HG03521 (cell line): ENCODE results near the gene PDE10A.
"Not testable (repeated sequence)": the region's sequence is repeated elsewhere in the genome, so short reads cannot be mapped to it uniquely, and the experiment has no call there.

Experiments used
- ATAC-seq: cut with Tn5 transposase; IDR thresholded peaks from one replicate; pipeline ENCODE4 v1.9.1; 2021; ENCODE audit warnings: mild to moderate bottlenecking, moderate library complexity; ENCODE audit not compliant: unreplicated experiment

PDE10A gene

DNA sequence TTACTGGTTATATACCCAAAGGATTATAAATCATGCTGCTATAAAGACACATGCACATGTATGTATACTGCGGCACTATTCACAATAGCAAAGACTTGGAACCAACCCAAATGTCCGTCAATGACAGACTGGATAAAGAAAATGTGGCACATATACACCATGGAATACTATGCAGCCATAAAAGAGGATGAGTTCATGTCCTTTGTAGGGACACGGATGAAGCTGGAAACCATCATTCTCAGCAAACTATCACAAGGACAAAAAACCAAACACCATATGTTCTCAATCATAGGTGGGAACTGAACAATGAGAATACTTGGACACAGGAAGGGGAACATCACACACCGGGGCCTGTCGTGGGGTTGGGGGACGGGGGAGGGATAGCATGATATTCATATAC lies 104.9 kb downstream of the PDE10A start:
- not testable (repeated sequence) for ATAC-seq

DNA sequence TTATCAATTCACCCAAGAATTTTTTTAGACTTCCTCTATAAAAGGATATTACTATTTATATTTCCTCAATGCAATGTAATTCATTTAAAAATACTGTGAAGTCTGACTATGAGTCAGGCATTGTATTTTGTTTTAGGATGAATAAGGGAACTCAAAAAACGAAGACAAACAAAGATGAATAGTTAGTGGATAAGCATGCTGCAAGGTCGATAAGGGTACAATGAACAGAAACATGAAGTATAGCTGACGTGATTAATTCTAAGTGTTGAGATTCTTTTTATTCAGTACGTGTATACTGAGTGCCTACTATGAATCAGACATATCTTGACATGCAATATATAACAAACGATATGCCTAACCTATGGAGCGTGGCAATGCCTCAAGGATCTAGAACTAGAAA lies 105.4 kb downstream of the PDE10A start:
- ATAC-seq = no peak

GRCh38 chr6:165556116-165556843 lies 106.8 kb downstream of the PDE10A start:
- no peak for ATAC-seq

- ATAC-seq = not testable (repeated sequence)
Observed at GRCh38 chr6:165554644-165555043, 108.4 kb downstream of the PDE10A start.

GRCh38 chr6:165552248-165552736 lies 110.7 kb downstream of the PDE10A start:
- ATAC-seq = no peak

- ATAC-seq = no peak
Observed at GRCh38 chr6:165551828-165552227, 111.2 kb downstream of the PDE10A start.

DNA sequence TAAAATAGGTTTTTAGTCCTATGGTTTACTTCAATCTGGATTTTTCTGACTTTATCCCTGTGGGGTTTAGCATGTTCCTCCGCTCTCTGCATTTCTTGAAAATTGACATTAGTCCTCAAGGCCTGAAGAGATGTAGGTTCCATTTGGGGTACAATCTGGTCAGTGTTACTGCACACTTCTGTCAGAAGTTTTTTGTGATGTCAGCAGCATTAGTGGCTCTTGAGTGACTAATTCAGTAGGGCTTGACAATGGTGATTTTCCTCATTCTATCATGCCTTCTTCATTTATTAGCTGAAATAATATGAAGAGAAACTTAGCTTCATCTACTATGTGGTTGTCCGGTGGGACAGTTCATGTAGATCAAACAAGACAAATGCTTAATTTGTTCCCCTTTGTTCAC lies 114.6 kb downstream of the PDE10A start:
- ATAC-seq = no peak

DNA sequence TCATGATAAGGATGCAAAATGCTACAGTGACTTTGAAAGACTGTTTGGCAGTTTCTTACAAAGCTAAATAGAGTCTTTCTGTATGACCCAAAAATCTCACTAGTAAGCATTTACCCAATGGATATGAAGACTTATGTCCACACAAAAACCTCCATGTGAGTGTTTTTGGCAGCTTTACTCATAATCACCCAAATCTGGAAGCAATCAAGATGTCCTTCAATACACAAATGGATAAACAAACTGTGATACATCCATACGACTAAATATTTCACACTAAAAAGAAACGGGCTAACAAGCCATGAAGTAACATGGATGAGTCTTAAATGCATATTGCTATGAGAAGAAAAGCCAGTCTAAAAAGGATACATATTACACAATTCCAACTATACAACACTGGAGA lies 117.2 kb downstream of the PDE10A start:
- ATAC-seq = no peak

DNA sequence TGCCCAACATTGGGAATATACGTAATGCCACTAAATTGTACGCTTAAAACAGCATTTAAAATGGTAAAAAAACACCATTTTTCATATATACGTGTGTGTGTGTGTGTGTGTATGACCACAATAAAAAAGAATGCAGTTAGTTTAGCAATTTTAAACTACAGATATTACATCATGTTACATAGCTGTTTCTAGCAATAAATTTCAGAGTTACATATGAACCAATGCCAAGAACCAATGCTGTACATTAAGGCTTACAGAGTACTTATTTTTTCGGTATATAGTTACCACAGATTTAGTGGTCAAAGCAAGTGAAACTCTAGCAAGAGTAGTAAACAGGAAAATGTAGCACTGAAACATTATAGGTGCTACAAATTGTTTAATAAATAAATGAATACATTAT lies 119.3 kb downstream of the PDE10A start:
- no peak for ATAC-seq

- ATAC-seq = no peak
Observed at GRCh38 chr6:165536911-165537310, 126.1 kb downstream of the PDE10A start.

- no peak for ATAC-seq
Observed at GRCh38 chr6:165519316-165519715, 143.7 kb downstream of the PDE10A start.

- ATAC-seq = no peak
Observed at GRCh38 chr6:165515963-165516624, 146.9 kb downstream of the PDE10A start.

DNA sequence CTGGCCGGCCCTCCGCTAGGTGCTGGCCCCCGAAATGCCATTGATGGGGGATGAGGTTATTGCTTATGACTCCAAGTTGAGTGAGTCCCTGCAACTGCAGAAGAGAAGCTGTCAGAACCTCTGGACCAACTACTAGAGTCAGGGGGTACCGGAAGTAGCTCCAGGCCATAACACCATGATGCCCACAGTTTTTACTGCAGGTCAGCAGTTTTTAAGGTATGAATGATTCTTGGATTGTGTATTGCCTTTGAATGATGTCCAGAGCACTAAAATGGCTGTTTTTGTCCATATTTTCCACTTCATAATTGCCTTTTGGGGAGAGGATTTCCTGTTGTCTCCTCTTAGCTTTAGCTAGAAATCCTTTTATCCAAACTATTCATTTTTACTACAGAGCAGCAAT lies 148.4 kb downstream of the PDE10A start:
- ATAC-seq = no peak

DNA sequence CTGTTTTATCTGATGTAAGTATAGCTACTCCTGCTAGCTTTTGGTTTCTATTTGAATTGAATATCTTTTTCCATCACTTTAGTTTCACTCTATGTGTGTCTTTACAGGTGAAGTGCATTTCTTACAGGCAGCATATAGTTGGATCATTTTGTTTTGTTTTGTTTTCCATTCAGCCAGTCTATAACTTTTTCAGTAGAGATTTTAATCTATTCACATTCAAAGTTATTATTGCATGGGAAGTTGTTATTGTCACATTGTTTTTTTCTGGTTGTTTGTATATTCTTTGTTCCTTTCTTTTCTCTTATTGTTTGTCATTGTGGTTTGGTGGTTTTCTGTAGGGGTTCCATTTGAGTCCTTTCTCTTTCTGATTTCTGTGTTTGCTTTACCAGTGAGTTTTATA lies 151.2 kb downstream of the PDE10A start:
- ATAC-seq = peak; percentile 97

DNA sequence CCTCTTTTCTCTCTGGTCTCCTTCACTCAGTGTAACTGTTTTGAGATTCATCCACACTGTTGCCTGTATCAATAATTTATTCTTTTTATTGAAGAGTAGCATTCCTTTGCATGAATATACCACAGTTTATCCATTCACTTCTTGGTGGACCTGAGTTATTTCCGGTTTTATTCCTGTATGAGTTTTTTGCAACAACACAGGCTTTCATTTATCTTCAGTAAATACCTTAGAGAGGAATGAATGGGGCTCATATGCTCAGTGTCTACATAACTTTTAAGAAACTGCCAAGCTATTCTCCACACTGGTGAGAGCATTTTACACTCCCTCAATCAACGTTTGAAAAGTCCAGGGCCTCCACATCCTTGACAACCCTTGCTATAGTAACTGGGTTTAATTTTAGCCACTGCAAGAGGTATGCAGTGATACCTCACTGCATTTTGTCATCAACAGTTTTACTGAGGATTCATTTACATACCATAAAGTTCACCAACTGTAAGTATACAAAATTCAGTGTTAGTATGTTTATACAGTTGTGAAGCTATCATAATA lies 154.6 kb downstream of the PDE10A start:
- ATAC-seq = no peak

DNA sequence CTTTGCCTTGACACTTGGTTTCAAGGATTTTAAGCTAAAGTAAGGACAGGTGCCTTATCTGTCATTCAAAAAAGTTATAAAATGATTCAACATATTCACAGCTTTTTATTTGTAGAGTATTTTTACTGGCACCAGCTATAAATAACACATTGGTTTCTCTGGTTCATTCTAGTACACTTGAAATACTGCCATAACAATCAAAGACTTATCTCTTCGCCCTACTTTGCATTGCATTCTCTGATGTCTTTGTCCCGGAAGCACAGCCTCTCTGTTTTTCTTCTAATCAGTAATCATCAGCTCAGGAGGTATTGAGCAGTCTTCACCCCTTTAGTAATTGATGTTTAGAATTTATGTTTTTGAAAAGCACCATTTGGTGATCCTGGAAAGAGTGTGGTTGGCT lies 156.4 kb downstream of the PDE10A start:
- no peak for ATAC-seq

DNA sequence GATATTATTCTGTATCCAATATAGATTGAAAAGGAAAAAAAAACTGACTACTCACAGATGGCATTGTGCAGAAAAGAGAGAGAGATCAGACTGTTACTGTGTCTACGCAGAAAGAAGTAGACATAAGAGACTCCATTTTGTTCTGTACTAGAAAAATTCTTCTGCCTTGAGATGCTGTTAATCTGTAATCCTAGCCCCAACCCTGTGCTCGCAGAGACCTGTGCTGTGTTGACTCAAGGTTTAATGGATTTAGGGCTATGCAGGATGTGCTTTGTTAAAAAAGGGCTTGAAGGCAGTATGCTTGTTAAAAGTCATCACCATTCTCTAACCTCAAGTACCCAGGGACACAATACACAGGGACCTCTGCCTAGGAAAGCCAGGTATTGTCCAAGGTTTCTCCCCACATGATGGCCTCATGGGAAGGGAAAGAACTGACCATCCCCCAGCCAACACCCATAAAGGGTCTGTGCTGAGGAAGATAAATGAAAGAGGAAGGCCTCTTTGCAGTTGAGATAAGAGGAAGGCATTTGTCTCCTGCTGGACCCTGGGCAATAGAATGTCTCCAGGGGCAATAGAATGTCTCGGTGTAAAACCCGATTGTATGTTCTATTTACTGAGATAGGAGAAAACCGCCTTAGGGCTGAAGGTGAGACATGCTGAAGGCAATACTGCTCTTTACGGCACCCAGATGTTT lies 162.7 kb downstream of the PDE10A start:
- ATAC-seq = not testable (repeated sequence)

DNA sequence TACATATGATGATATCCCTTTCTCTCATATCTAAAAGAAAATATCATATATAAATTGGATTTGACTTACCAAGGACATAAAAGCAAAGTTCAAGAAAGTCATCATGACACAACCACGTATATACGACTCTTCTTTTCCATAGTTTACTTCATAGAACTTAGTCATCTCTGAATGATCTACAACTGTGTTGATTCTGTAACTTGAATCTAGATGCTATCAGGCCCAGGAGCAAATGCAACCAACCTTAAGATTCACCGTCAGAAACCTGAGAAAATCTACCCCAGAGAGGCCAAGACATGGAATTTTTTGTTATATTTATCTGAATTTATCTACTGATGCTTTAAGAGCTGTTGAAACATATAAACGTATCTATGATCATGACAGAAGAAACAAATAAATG lies 165.6 kb downstream of the PDE10A start:
- ATAC-seq = no peak

- no peak for ATAC-seq
Observed at GRCh38 chr6:165488624-165489295, 174.3 kb downstream of the PDE10A start.

DNA sequence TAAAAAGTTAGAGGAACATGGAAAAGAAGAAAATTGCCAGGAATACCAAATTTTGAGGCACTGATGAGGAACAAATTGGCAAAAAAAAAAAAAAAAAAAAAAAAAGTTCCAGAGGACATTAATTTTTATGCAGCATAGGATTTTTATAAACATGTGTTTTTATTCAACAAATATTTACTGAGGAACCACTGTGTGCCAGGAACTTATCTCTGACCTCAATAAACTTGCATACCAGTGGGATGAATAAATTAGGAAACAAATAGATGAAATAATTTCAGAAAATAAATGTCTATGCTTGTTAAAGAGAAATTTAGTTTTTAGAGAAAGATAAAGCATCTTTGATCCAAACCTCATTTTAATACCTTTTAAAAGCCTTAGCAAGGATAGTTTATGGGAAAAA lies 175.1 kb downstream of the PDE10A start:
- no peak for ATAC-seq

GRCh38 chr6:165487347-165487746 lies 175.7 kb downstream of the PDE10A start:
- no peak for ATAC-seq
